ENCODE results near the gene LAMA3.

Gene LAMA3

DNA sequence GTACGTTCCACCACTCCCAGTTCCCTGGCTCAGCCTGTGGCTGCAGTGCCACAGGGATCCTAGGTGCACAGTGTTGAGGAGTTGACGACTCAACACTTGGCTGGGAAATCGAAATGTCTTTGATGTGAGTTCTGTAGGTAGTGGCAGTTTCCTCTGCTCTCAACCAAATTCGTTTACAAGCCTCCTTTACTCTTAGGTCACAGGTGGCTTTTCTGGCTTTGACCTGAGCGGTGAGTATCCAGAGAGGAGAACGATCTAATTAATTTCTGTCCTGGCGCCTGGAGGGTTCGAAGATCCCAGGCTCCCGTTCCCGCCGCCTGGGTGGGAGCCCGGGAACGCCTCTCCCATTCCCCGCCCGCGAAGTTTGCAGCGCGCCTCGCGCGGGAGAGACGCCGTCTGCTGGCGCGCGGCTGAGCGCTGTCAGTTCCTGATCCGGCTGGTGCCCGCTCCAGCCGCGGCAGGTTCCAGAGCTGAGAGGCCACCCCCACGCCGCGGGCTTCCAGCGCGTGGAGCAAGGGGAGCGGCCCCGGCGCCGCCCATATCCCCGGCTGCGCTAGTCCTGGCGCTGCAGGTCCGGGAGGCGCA is at the start of gene LAMA3:
Gene LAMA3 (plus strand): TSS at position 423 of the 585 bp plus-strand sequence. CDS start 231 bp downstream, outside the sequence.
- DNase-seq = peak; percentile 55

DNA sequence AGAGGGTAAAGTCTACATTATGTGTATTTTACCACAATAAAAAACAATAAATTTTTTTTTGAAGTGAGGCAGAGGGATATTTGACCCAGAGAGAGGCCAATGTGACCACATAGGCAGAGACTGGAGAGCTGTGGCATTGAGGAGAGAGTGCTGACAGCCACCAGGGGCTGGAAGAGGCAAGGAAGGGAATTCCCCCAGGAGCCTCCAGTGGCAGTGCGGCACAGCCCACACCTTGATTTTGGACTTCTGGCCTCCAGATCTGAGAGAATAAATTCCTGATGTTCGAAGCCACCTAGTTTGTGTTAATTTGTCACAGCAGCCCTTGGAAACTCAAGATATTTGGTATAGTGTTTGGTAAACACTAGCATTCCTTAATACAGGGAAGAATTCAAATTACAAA is 49.2 kb upstream of the LAMA3 start:
- no peak for DNase-seq

DNA sequence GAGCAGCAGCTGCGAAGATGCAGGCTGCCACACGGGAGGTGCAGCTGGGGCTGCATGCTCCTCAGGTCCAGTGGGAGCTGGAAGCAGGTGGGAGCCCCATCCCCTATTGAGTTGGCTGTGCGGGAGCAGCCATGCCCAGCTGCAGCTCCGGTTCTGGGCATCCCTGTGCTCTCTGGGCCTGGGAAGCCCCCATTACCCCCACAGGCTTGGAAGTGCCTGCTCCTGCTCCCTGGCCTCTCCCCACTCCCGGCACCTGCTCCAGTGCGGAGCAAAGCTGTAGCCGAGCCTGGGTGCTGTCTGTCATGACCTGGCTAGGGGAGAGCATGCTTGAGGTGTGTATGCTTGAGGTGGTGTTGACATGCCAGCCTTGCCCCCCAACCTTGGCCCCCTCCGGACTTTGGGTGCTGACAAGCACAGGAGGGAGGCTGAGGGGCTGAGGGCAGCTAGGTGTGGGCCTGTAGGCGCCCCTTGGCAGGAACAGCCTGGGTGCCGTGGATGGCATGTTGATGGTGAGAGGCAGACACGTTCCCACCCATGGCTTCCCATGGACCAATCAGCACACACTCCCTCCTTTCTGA is 48.0 kb upstream of the LAMA3 start:
- DNase-seq = no peak

- DNase-seq = no peak
Measured at GRCh38 chr18:23641937-23642666, 47.2 kb upstream of the LAMA3 start.

- no peak for DNase-seq
Measured at GRCh38 chr18:23643815-23644490, 45.3 kb upstream of the LAMA3 start.

DNA sequence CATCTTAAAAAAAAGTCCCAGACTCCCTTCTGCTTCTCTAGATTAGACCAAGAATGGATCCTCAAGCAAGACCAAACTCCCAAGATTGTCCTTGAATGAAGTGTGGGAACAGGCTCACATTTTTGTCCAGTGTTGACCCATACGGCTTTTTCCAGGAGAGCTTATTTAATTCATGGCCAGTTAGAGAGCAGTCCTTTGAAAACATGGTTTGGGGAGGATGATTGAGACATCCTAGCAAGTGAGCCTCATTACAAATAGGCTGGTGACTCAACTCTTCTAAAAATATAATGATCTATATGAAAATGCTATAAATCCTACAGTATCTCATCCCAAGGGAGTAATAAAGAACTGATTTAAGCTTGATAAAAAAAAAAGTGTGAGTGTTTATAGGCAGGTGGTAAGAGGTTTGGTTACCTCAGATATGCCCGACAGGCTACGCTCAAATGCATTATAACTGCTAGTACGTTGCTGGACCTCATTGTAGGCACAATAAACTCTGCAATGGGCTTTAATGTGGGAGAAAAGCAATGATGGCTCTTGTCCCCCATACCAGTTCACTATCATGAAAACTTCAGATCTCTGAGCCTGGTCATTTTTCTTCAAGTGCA is 43.6 kb upstream of the LAMA3 start:
- no peak for DNase-seq

DNA sequence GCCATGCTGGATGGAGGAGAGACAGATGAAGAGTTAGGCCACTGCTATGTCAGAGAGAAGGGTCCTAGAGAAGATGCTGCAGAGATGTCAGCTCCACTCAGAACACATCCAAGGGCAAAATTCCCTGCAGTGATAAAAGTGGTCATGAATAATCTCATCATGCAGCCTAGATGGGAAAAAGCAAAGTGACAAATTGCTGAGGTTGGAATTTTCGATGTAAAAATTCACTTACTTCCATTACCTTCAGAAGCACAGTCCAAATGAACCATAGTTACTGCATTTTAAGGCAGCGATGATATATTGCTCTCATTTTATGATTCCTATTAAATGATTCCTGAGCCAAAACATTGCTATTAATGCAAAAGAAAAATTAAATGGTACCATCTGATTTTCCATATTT is 43.0 kb upstream of the LAMA3 start:
- DNase-seq = no peak

GRCh38 chr18:23648456-23648855 is 40.8 kb upstream of the LAMA3 start:
- DNase-seq = no peak

- DNase-seq = peak; percentile 60
Measured at GRCh38 chr18:23648940-23649607, 40.2 kb upstream of the LAMA3 start.

- DNase-seq = no peak
Measured at GRCh38 chr18:23650968-23651927, 38.0 kb upstream of the LAMA3 start.

- no peak for DNase-seq
Measured at GRCh38 chr18:23652232-23652631, 37.0 kb upstream of the LAMA3 start.

DNA sequence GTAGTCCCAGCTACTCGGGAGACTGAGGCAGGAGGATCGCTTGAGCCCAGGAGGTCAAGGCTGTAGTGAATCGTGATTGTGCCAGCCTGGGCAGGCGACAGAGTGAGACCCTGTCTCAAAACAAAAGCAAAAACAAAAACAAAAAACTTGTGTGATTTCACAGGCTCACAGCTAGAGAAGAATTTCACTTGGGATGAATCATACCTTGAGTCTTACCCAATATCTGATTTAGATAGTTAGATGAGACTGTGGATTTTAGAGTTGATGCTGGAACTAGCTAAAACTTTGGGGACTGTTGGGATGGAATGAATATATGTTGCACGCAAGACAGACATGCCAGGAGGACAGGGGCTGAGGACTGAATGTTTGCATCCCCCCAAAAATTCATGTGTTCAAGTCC is 31.0 kb upstream of the LAMA3 start:
- no peak for DNase-seq

- no peak for DNase-seq
Measured at GRCh38 chr18:23661735-23662308, 27.4 kb upstream of the LAMA3 start.

- peak; percentile 47 for DNase-seq
Measured at GRCh38 chr18:23662309-23663263, 26.7 kb upstream of the LAMA3 start, which contains the start of gene ANKRD29. Gene ANKRD29, minus strand, starts transcription at chr18:23662911. Its CDS starts 181 bp downstream, at chr18:23662730.

DNA sequence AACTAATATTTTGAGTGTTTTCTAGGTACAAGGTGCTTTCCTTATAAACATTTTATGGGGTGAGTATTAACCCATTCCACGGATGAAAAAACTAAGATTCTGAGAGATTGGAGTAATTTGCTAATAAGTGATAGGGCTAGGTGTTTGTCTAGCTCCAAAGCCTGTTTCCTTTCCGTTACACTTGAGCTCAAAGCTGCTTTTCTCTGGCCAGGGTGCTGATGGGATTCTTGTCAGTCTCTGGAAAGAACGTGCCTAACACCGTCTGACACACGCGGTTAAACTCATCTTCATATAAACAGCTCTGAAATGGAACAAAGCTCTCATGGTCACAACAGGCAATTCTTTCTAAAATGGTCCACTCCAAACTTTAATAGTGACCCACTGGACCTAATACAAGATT is 24.6 kb upstream of the LAMA3 start:
- DNase-seq = no peak

DNA sequence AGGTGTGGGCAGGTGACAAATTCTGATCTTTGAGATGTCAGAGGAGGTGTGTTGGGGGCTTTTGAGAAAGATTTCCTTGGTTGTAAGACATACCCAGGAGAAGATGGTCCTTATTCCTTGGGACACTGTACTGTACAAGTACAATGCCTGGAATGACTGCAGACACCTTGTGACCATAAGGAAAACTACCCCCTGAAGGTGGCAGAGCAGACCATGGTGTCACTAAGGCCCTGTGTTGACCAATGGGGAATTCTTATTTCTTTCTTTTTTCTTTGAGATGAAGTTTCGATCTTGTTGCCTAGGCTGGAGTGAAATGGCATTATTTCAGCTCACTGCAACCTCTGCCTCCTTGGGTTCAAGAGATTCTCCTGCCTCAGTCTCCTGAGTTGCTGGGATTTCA is 22.1 kb upstream of the LAMA3 start:
- DNase-seq = no peak

- no peak for DNase-seq
Measured at GRCh38 chr18:23668731-23669130, 20.5 kb upstream of the LAMA3 start.

DNA sequence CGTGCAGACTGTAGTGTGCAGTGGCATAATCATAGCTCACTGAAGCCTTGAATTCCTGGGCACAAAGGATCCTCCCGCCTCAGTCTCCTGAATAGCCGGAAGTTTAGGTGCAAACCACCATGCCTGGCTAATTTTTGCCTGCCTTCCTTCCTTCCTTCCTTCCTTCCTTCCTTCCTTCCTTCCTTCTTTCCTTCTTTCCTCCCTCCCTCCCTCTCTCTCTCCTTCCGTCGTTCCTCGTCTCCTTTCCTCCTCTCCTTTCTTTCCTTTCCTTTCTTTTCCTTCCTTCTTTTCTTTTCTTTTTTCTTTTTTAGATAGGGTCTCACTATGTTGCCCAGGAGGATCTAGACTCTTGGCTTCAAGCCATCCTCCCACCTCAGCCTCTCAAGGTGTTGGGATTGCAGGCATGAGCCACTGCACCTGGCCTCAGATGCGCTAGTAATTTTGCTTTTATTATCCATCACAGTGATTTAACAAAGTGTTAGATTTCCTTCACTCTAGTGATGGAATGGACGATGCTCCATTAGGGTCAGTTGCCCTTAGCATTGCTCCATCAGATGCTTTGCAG is 20.0 kb upstream of the LAMA3 start:
- DNase-seq = no peak

DNA sequence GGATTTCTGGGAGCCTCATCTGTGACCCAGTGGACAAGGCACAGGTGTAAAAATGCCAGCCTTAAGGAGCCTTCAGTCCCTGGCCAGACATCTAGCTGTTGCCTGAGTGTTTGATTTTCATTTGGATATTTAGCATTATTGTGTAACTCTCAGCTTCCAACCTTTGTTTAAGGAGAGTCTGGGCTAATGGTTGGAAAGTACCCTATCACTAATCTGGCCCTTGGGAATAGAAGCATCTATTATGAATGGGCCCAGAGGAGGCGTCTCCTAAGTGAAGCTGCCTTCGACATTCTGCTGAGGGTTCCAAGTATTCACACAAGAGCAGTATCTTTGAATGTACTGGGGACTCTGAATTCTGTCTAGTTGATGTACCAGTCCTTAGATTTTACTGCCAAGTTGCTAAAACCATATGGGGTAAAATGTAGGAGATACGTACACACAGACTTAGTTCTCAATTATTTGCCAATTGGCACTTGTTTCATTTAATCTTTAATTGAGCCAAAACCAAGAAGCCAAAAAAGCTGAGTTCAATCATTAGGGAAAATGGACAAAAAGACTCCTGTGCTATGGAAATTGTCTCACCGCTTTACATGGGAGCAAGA is 19.3 kb upstream of the LAMA3 start:
- no peak for DNase-seq

Measured in femur (tissue), 1 donor.